Esophagus squamous epithelium (tissue), 4 donors: ENCODE data around the gene REG4.

Experiments used
- POLR2A ChIP-seq, 4 donors: fragments of 450-650 bp; IDR thresholded peaks; one replicate each; pipeline ENCODE4 v1.6.1; 2017; ENCODE audit warnings: antibody characterized with exemption in 4 of 4, mild to moderate bottlenecking in 4 of 4, moderate library complexity in 3 of 4
- TF ChIP-seq, protein P1 (sequence below), 6 experiments: fragments of 450-650 bp in 4 of 6; fragments of 200-600 bp in 2 of 6; sonication (generic) in 2 of 6; IDR thresholded peaks; one replicate each; pipeline ENCODE4 v1.5.1; 2016 to 2019; ENCODE audit warnings: antibody characterized with exemption in 6 of 6, mild to moderate bottlenecking in 4 of 6, moderate library complexity in 4 of 6

DNA sequence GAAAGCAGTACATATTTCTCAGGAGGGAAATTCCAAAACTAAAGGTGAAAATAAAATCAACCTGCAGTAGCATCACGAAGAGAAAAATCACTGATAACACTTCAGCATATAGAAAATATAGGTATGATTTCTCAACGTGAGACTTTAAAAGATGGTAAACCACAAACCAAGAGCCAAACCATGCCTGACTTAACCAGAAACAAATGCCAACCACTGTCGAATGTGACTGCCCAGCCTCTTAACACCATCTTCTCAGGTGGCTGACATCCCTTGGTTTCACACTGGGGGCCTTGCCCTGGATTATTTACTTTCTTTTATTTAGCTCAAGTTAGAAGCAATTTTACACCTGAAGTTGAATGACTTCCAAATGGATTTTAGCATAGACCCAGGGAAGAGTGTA lies 52.7 kb downstream of the REG4 start:
- TF ChIP-seq, protein P1, sequence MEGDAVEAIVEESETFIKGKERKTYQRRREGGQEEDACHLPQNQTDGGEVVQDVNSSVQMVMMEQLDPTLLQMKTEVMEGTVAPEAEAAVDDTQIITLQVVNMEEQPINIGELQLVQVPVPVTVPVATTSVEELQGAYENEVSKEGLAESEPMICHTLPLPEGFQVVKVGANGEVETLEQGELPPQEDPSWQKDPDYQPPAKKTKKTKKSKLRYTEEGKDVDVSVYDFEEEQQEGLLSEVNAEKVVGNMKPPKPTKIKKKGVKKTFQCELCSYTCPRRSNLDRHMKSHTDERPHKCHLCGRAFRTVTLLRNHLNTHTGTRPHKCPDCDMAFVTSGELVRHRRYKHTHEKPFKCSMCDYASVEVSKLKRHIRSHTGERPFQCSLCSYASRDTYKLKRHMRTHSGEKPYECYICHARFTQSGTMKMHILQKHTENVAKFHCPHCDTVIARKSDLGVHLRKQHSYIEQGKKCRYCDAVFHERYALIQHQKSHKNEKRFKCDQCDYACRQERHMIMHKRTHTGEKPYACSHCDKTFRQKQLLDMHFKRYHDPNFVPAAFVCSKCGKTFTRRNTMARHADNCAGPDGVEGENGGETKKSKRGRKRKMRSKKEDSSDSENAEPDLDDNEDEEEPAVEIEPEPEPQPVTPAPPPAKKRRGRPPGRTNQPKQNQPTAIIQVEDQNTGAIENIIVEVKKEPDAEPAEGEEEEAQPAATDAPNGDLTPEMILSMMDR (IDR thresholded peaks at IDR 0.05) = no peak
- TF ChIP-seq POLR2A (IDR thresholded peaks at IDR 0.05) = no peak
